HFF-Myc (cell line): ENCODE measurements around the gene KL.

ENCODE experiments used
- DNase-seq: peaks from one replicate; pipeline ENCODE4 v3.0.0-alpha.2; 2011; ENCODE audit warnings: low read depth; ENCODE audit errors: extremely low read depth
- H3K4me3 ChIP-seq: replicated peaks from 2 replicates; pipeline ENCODE4 v1.5.1; 2011; ENCODE audit warnings: low read depth, mild to moderate bottlenecking, control low read depth, low read length
- CTCF ChIP-seq: IDR thresholded peaks from 2 replicates; pipeline ENCODE4 v1.5.1; 2012; ENCODE audit warnings: mild to moderate bottlenecking, low read depth, low read length, control low read depth; ENCODE audit errors: missing control alignments

KL gene

GRCh38 chr13:33018886-33019285, 2.7 kb downstream of the KL start:
- H3K4me3 ChIP-seq, result no peak overlapping the region
- no peak for TF ChIP-seq CTCF
- no peak for DNase-seq

- no peak overlapping the region for H3K4me3 ChIP-seq
- no peak for TF ChIP-seq CTCF
- DNase-seq, result no peak
Observed at GRCh38 chr13:33022986-33023385, 6.8 kb downstream of the KL start.

- TF ChIP-seq CTCF, result no peak
- DNase-seq, result no peak
- no peak overlapping the region for H3K4me3 ChIP-seq
Observed at GRCh38 chr13:33025220-33025744, 9.1 kb downstream of the KL start.

GRCh38 chr13:33026489-33027152, 10.4 kb downstream of the KL start:
- no peak for TF ChIP-seq CTCF
- no peak overlapping the region for H3K4me3 ChIP-seq
- no peak for DNase-seq

- no peak for TF ChIP-seq CTCF
- no peak for DNase-seq
- no peak overlapping the region for H3K4me3 ChIP-seq
Observed at GRCh38 chr13:33028620-33029019, 12.4 kb downstream of the KL start.

- no peak for TF ChIP-seq CTCF
- no peak for DNase-seq
- H3K4me3 ChIP-seq, result no peak overlapping the region
Observed at GRCh38 chr13:33031277-33031676, 15.1 kb downstream of the KL start.
